ENCODE data around the gene CACNA2D1.

CACNA2D1 gene

GRCh38 chr7:82270870-82271269 lies 172.7 kb downstream of the CACNA2D1 start:
- H3K9me3 ChIP-seq (ENCODE audit: control insufficient read depth, low read length): no peaks in the 10 kb centered on the region
- H3K27ac ChIP-seq: no peak overlapping the region
- H3K27me3 ChIP-seq (ENCODE audit: control insufficient read depth, insufficient read depth, low read length): no peaks in the 10 kb centered on the region
- no peak overlapping the region for H3K4me3 ChIP-seq (ENCODE audit: low read depth, low read length)
- H3K36me3 ChIP-seq (ENCODE audit: control insufficient read depth, insufficient read depth, low read length): no peaks in the 10 kb centered on the region
- H3K4me2 ChIP-seq (ENCODE audit: low read length): no peak overlapping the region
- no peaks in the 10 kb centered on the region for H3K4me1 ChIP-seq
- H3K9ac ChIP-seq: no peak overlapping the region
- TF ChIP-seq CTCF (IDR thresholded peaks at IDR 0.05): no peak
- no peaks in the 10 kb centered on the region for H3K79me2 ChIP-seq
- H2AFZ ChIP-seq: no peak overlapping the region

GRCh38 chr7:82268632-82269031 lies 174.9 kb downstream of the CACNA2D1 start:
- H3K27ac ChIP-seq: no peak overlapping the region
- H3K79me2 ChIP-seq: no peaks in the 10 kb centered on the region
- no peak for TF ChIP-seq CTCF (IDR thresholded peaks at IDR 0.05)
- H3K4me1 ChIP-seq: no peaks in the 10 kb centered on the region
- H3K36me3 ChIP-seq (ENCODE audit: control insufficient read depth, insufficient read depth, low read length): no peaks in the 10 kb centered on the region
- no peaks in the 10 kb centered on the region for H3K9me3 ChIP-seq (ENCODE audit: control insufficient read depth, low read length)
- H2AFZ ChIP-seq: no peak overlapping the region
- no peak overlapping the region for H3K4me2 ChIP-seq (ENCODE audit: low read length)
- no peaks in the 10 kb centered on the region for H3K27me3 ChIP-seq (ENCODE audit: control insufficient read depth, insufficient read depth, low read length)
- H3K4me3 ChIP-seq (ENCODE audit: low read depth, low read length): no peak overlapping the region
- no peak overlapping the region for H3K9ac ChIP-seq

GRCh38 chr7:82266081-82266480 lies 177.5 kb downstream of the CACNA2D1 start:
- no peak for TF ChIP-seq CTCF (IDR thresholded peaks at IDR 0.05)
- H3K4me1 ChIP-seq: no peaks in the 10 kb centered on the region
- no peaks in the 10 kb centered on the region for H3K27me3 ChIP-seq (ENCODE audit: control insufficient read depth, insufficient read depth, low read length)
- no peak overlapping the region for H3K4me3 ChIP-seq (ENCODE audit: low read depth, low read length)
- no peak overlapping the region for H3K27ac ChIP-seq
- H3K9ac ChIP-seq: no peak overlapping the region
- H3K79me2 ChIP-seq: no peaks in the 10 kb centered on the region
- no peaks in the 10 kb centered on the region for H3K9me3 ChIP-seq (ENCODE audit: control insufficient read depth, low read length)
- no peak overlapping the region for H2AFZ ChIP-seq
- no peaks in the 10 kb centered on the region for H3K36me3 ChIP-seq (ENCODE audit: control insufficient read depth, insufficient read depth, low read length)
- H3K4me2 ChIP-seq (ENCODE audit: low read length): no peak overlapping the region

- H3K4me1 ChIP-seq: no peaks in the 10 kb centered on the region
- no peak overlapping the region for H3K4me3 ChIP-seq (ENCODE audit: low read depth, low read length)
- H3K36me3 ChIP-seq (ENCODE audit: control insufficient read depth, insufficient read depth, low read length): no peaks in the 10 kb centered on the region
- H3K4me2 ChIP-seq (ENCODE audit: low read length): no peak overlapping the region
- H3K9me3 ChIP-seq (ENCODE audit: control insufficient read depth, low read length): no peaks in the 10 kb centered on the region
- TF ChIP-seq CTCF (IDR thresholded peaks at IDR 0.05): no peak
- H3K9ac ChIP-seq: no peak overlapping the region
- no peak overlapping the region for H3K27ac ChIP-seq
- no peaks in the 10 kb centered on the region for H3K27me3 ChIP-seq (ENCODE audit: control insufficient read depth, insufficient read depth, low read length)
- H2AFZ ChIP-seq: no peak overlapping the region
- H3K79me2 ChIP-seq: no peaks in the 10 kb centered on the region
Observed at GRCh38 chr7:82264783-82265305, 178.7 kb downstream of the CACNA2D1 start.

Data from parathyroid adenoma (tissue), 2 donors.